Natural killer cell (primary cell): ENCODE measurements around the gene AMOTL2. TPM values are rescaled to one million over a fixed set of nuclear protein-coding genes. Genes with fewer than 3 reads are reported as not detected.

Experiments
- ATAC-seq, 3 donors: fragments of 150-1000 bp in 2 of 3; fragments of 200-7000 bp in 1 of 3; cut with Tn5 transposase; 1 replicate in 1 of 3; 2 replicates in 2 of 3; pipeline ENCODE4 v1.10.0; 2021; ENCODE audit warnings: mild to moderate bottlenecking in 2 of 3, moderate library complexity in 2 of 3
- DNase-seq, 2 donors: peaks; one replicate each; pipeline versions ENCODE4 v3.0.0 to v3.0.0-alpha.2; 2013 to 2021; ENCODE audit warnings: mixed read lengths in 1 of 2
- H3K27ac ChIP-seq: one replicate; pipeline ENCODE4 v1.5.1; 2013; ENCODE audit warnings: mild to moderate bottlenecking, low read length
- H3K27me3 ChIP-seq: one replicate; pipeline ENCODE4 v1.6.1; 2013; ENCODE audit warnings: low read length; ENCODE audit not compliant: control insufficient read depth, insufficient read depth
- H3K36me3 ChIP-seq: one replicate; pipeline ENCODE4 v1.6.1; 2013; ENCODE audit warnings: low read length; ENCODE audit not compliant: control insufficient read depth, insufficient read depth
- H3K4me1 ChIP-seq: one replicate; pipeline ENCODE4 v1.6.1; 2013; ENCODE audit warnings: low read length; ENCODE audit not compliant: control insufficient read depth, insufficient read depth
- H3K4me3 ChIP-seq: one replicate; pipeline ENCODE4 v1.5.1; 2013; ENCODE audit warnings: low read length
- H3K9me3 ChIP-seq: one replicate; pipeline ENCODE4 v1.6.1; 2013; ENCODE audit warnings: low read length; ENCODE audit not compliant: control insufficient read depth, insufficient read depth
- H3K27ac Mint-ChIP-seq, 2 donors: one replicate each; pipeline ENCODE4 v1.8.0; 2022; ENCODE audit warnings: mild to moderate bottlenecking in 2 of 2, mixed read lengths in 2 of 2, moderate library complexity in 1 of 2
- H3K27me3 Mint-ChIP-seq, 2 donors: one replicate each; pipeline ENCODE4 v1.8.0; 2022; ENCODE audit warnings: low read depth in 2 of 2, mixed read lengths in 2 of 2
- H3K36me3 Mint-ChIP-seq: one replicate; pipeline ENCODE4 v1.8.0; 2022; ENCODE audit warnings: mixed read lengths
- H3K4me1 Mint-ChIP-seq, 2 donors: one replicate each; pipeline ENCODE4 v1.8.0; 2022; ENCODE audit warnings: mixed read lengths in 2 of 2
- H3K4me3 Mint-ChIP-seq: one replicate; pipeline ENCODE4 v1.8.0; 2022; ENCODE audit warnings: mild to moderate bottlenecking, moderate library complexity, mixed read lengths
- H3K9me3 Mint-ChIP-seq, 2 donors: one replicate each; pipeline ENCODE4 v1.8.0; 2022; ENCODE audit warnings: mixed read lengths in 2 of 2
- CTCF ChIP-seq: fragments of 200-600 bp; IDR thresholded peaks from one replicate; pipeline ENCODE4 v1.8.0; 2022; ENCODE audit warnings: antibody characterized with exemption
- WGBS: methylation state at CpG from one replicate; pipeline ENCODE4 v1.1.7; 2013; ENCODE audit warnings: missing lambda C conversion rate; ENCODE audit not compliant: insufficient coverage; 5-methylcytosine and 5-hydroxymethylcytosine counted together
- intact Hi-C: fragments of 100-400 bp; cut with micrococcal nuclease; formaldehyde crosslinking; loops from one replicate; pipeline ENCODE4 v1.14.2; 2022
- total RNA-seq, 4 donors: library from RNA; stranded (reverse); fragments of 120-200 nt in 1 of 4; gene quantifications; one replicate each; pipeline versions ENCODE4 v1.2.3 to v1.2.4, GENCODE V29; 2013 to 2022

AMOTL2 gene
- total RNA-seq, 3 donors from 2014 or later (not counting 1 experiment from before 2014, with no cell fraction given) = not detected

- no peak for DNase-seq
- Histone ChIP-seq H3K36me3 (no peaks in the 10 kb centered on the region), H3K9me3 (no peaks in the 10 kb centered on the region), H3K4me3 (no peak overlapping the region), H3K27me3 (no peaks in the 10 kb centered on the region), H3K27ac (no peak overlapping the region), H3K4me1 (no peaks in the 10 kb centered on the region)
- WGBS = no CpG with 5 or more reads among the region's 1 CpG
- Mint-ChIP-seq H3K36me3 (no peaks in the 10 kb centered on the region), H3K27me3 (peaks cover 0 to 14% of the 10 kb centered on the region in 2 donors), H3K4me1 (no peaks in the 10 kb centered on the region), H3K4me3 (no peak overlapping the region), H3K9me3 (no peaks in the 10 kb centered on the region), H3K27ac (no peak overlapping the region)
- ATAC-seq = no peak
- TF ChIP-seq CTCF = no peak
- intact Hi-C loops = no loop called here
Measured at GRCh38 chr3:134340362-134340981, 33.8 kb downstream of the AMOTL2 start.

GRCh38 chr3:134339913-134340312 lies 34.3 kb downstream of the AMOTL2 start:
- H3K27me3 Mint-ChIP-seq = peaks cover 0 to 10% of the 10 kb centered on the region in 2 donors

GRCh38 chr3:134339331-134339730 lies 34.9 kb downstream of the AMOTL2 start:
- no peak for ATAC-seq
- Mint-ChIP-seq H3K27ac (no peak overlapping the region), H3K36me3 (no peaks in the 10 kb centered on the region), H3K4me3 (no peak overlapping the region), H3K9me3 (no peaks in the 10 kb centered on the region), H3K27me3 (peaks cover 0 to 10% of the 10 kb centered on the region in 2 donors), H3K4me1 (no peaks in the 10 kb centered on the region)
- no peak for DNase-seq
- WGBS = 88% methylated on average over 9 of the region's 9 CpGs
- H3K27me3 ChIP-seq = no peaks in the 10 kb centered on the region
- H3K9me3 ChIP-seq = no peaks in the 10 kb centered on the region
- no peaks in the 10 kb centered on the region for H3K36me3 ChIP-seq
- no peaks in the 10 kb centered on the region for H3K4me1 ChIP-seq
- H3K4me3 ChIP-seq = no peak overlapping the region
- H3K27ac ChIP-seq = no peak overlapping the region
- intact Hi-C loops = no loop called here
- no peak for TF ChIP-seq CTCF

More at GRCh38 chr3:134339913-134340312, 34.3 kb downstream of the AMOTL2 start:
- no peak overlapping the region for H3K27ac Mint-ChIP-seq
- no peak for ATAC-seq
- Histone ChIP-seq H3K27me3 (no peaks in the 10 kb centered on the region), H3K4me3 (no peak overlapping the region), H3K27ac (no peak overlapping the region), H3K9me3 (no peaks in the 10 kb centered on the region), H3K36me3 (no peaks in the 10 kb centered on the region), H3K4me1 (no peaks in the 10 kb centered on the region)
- 86% methylated on average over 5 of the region's 5 CpGs for WGBS
- no peak for TF ChIP-seq CTCF
- H3K9me3 Mint-ChIP-seq = no peaks in the 10 kb centered on the region
- H3K4me1 Mint-ChIP-seq = no peaks in the 10 kb centered on the region
- H3K4me3 Mint-ChIP-seq = no peak overlapping the region
- H3K36me3 Mint-ChIP-seq = no peaks in the 10 kb centered on the region
- no peak for DNase-seq
- intact Hi-C loops = no loop called here
